IMR-90 (cell line): ENCODE results near the gene CRYAA. TPM values are rescaled to one million over a fixed set of nuclear protein-coding genes. Genes with fewer than 3 reads are reported as not detected.

Source experiments
- ATAC-seq: fragments of 200-7000 bp; cut with Tn5 transposase; 2 replicates; pipeline ENCODE4 v1.9.1; 2020; ENCODE audit warnings: low read depth, mild to moderate bottlenecking, moderate library complexity
- BruUV-seq: library from RNA; stranded (reverse); fragments of 400-500 nt; replicated peaks from 2 replicates; lab custom pipeline; 2021; lab: Mats Ljungman, UMichigan
- CTCF ChIA-PET: fragments of 300-600 bp; formaldehyde crosslinking; extraction: SDS; loops from one replicate; lab custom pipeline; 2021; ENCODE audit warnings: antibody characterized with exemption; lab: Yijun Ruan, JAX
- POLR2A ChIA-PET: fragments of 300-600 bp; sonication (Branson Sonifier 250); formaldehyde crosslinking; loops from one replicate; lab custom pipeline; 2022; ENCODE audit warnings: antibody characterized with exemption; ENCODE audit not compliant: unreplicated experiment; lab: Charles Lee
- DNase-seq: peaks from one replicate; pipeline ENCODE4 v3.0.0; 2013
- H2AFZ ChIP-seq: replicated peaks from 2 replicates; pipeline ENCODE3; 2013; ENCODE audit warnings: low read length, mild to moderate bottlenecking; ENCODE audit not compliant: poor library complexity
- H2AK5ac ChIP-seq: 2 replicates; pipeline ENCODE4 v1.6.1; 2013; ENCODE audit warnings: low read depth, low read length, inconsistent platforms
- H2AK9ac ChIP-seq: replicated peaks from 2 replicates; pipeline ENCODE3; 2013; ENCODE audit warnings: mild to moderate bottlenecking, low read depth, low read length, moderate library complexity; ENCODE audit not compliant: poor library complexity
- H2BK120ac ChIP-seq: 2 replicates; pipeline ENCODE4 v1.6.1; 2013; ENCODE audit warnings: low read depth, low read length, inconsistent platforms
- H2BK15ac ChIP-seq: 3 replicates; pipeline ENCODE4 v1.6.1; 2013; ENCODE audit warnings: low read depth, low read length, inconsistent platforms
- H2BK20ac ChIP-seq: 2 replicates; pipeline ENCODE4 v1.6.1; 2013; ENCODE audit warnings: low read depth, mild to moderate bottlenecking, inconsistent platforms, low read length, moderate library complexity
- H2BK5ac ChIP-seq: 2 replicates; pipeline ENCODE4 v1.6.1; 2013; ENCODE audit warnings: mild to moderate bottlenecking, low read depth, low read length, inconsistent platforms; ENCODE audit not compliant: poor library complexity, severe bottlenecking
- H3K14ac ChIP-seq: replicated peaks from 2 replicates; pipeline ENCODE4 v1.6.1; 2013; ENCODE audit warnings: low read depth, low read length, inconsistent platforms
- H3K18ac ChIP-seq: 2 replicates; pipeline ENCODE4 v1.6.1; 2013; ENCODE audit warnings: low read depth, low read length, control low read depth
- H3K23ac ChIP-seq: 2 replicates; pipeline ENCODE4 v1.6.1; 2013; ENCODE audit warnings: low read depth, low read length, inconsistent platforms
- H3K27ac ChIP-seq: 2 replicates; pipeline ENCODE4 v1.5.1; 2013; ENCODE audit warnings: mild to moderate bottlenecking, control low read depth, low read length; ENCODE audit not compliant: insufficient read depth
- H3K27me3 ChIP-seq: 2 replicates; pipeline ENCODE4 v1.6.1; 2013; ENCODE audit warnings: low read length; ENCODE audit not compliant: control insufficient read depth, insufficient read depth
- H3K36me3 ChIP-seq: 2 replicates; pipeline ENCODE4 v1.6.1; 2013; ENCODE audit warnings: low read length, mixed read lengths; ENCODE audit not compliant: control insufficient read depth, insufficient read depth
- H3K4ac ChIP-seq: 2 replicates; pipeline ENCODE4 v1.6.1; 2013; ENCODE audit warnings: low read depth, low read length, inconsistent platforms
- H3K4me1 ChIP-seq: 2 replicates; pipeline ENCODE4 v1.6.1; 2013; ENCODE audit warnings: low read length, mixed read lengths; ENCODE audit not compliant: control insufficient read depth, insufficient read depth
- H3K4me2 ChIP-seq: 2 replicates; pipeline ENCODE4 v1.6.1; 2013; ENCODE audit warnings: low read depth, mild to moderate bottlenecking, control low read depth, low read length, moderate library complexity
- H3K4me3 ChIP-seq: 2 replicates; pipeline ENCODE4 v1.5.1; 2013; ENCODE audit warnings: low read depth, mild to moderate bottlenecking, control low read depth, low read length, moderate library complexity; ENCODE audit not compliant: insufficient read depth
- H3K56ac ChIP-seq: 2 replicates; pipeline ENCODE4 v1.6.1; 2013; ENCODE audit warnings: low read length, inconsistent platforms; ENCODE audit not compliant: insufficient read depth; ENCODE audit errors: extremely low read depth
- H3K79me1 ChIP-seq, 2 experiments: 2 replicates each; pipeline ENCODE4 v1.6.1; 2013; ENCODE audit warnings: low read length in 2 of 2, inconsistent platforms in 1 of 2, low read depth in 1 of 2
- H3K9ac ChIP-seq: 2 replicates; pipeline ENCODE4 v1.6.1; 2013; ENCODE audit warnings: low read depth, low read length, control low read depth
- H3K9me1 ChIP-seq: 2 replicates; pipeline ENCODE4 v1.6.1; 2013; ENCODE audit warnings: low read length, inconsistent platforms; ENCODE audit not compliant: insufficient read depth
- H3K9me3 ChIP-seq: 2 replicates; pipeline ENCODE4 v1.6.1; 2013; ENCODE audit warnings: low read length; ENCODE audit not compliant: control insufficient read depth, insufficient read depth
- H4K20me1 ChIP-seq: 2 replicates; pipeline ENCODE4 v1.6.1; 2013; ENCODE audit warnings: low read length, inconsistent platforms; ENCODE audit not compliant: insufficient read depth
- H4K5ac ChIP-seq: 2 replicates; pipeline ENCODE4 v1.6.1; 2013; ENCODE audit warnings: mild to moderate bottlenecking, low read depth, low read length, control low read depth
- H4K8ac ChIP-seq, 2 experiments: 2 replicates each; pipeline ENCODE4 v1.6.1; 2013; ENCODE audit warnings: low read depth in 2 of 2, low read length in 2 of 2, control low read depth in 1 of 2, inconsistent platforms in 1 of 2
- H4K91ac ChIP-seq: 2 replicates; pipeline ENCODE4 v1.6.1; 2013; ENCODE audit warnings: low read depth, low read length, inconsistent platforms; ENCODE audit not compliant: insufficient read depth
- CTCF ChIP-seq: conservative IDR thresholded peaks from 2 replicates; pipeline ENCODE4 v1.5.1; 2012; ENCODE audit warnings: mild to moderate bottlenecking, low read depth, low read length, improper control_type of control experiment
- POLR2A ChIP-seq: IDR thresholded peaks from 2 replicates; pipeline ENCODE4 v1.6.1; 2012; ENCODE audit warnings: mild to moderate bottlenecking, low read depth, low read length
- WGBS, 2 experiments: methylation state at CpG; one replicate each; pipeline versions ENCODE4 v1.1.5 to v1.1.7; 2013; ENCODE audit warnings: missing lambda C conversion rate in 2 of 2; ENCODE audit not compliant: insufficient read length in 1 of 2; ENCODE audit errors: extremely low coverage in 2 of 2; 5-methylcytosine and 5-hydroxymethylcytosine counted together
- dilution Hi-C: fragments of 300-500 bp; cut with HindIII; formaldehyde crosslinking; loops from one replicate; pipeline ENCODE4 v1.14.3; 2018; ENCODE audit warnings: low sequenced_read_pairs; ENCODE audit not compliant: unreplicated experiment
- in situ Hi-C: fragments of 300-500 bp; cut with MboI; formaldehyde crosslinking; loops from 3 replicates; pipeline ENCODE4 v1.14.3; 2019; ENCODE audit warnings: low sequenced_read_pairs, inconsistent platforms, mixed read lengths
- intact Hi-C: fragments of 100-400 bp; cut with micrococcal nuclease; formaldehyde crosslinking; loops from 2 replicates; pipeline ENCODE4 v1.10.0; 2022
- polyA plus RNA-seq, 3 experiments: library from polyadenylated mRNA; depleted of rRNA; stranded (reverse); fragments of >200 nt; gene quantifications; 2 replicates each; pipeline ENCODE4 v1.2.3, GENCODE V29; 2012; ENCODE audit warnings: low replicate concordance in 1 of 3
- total RNA-seq: library from RNA; depleted of rRNA; stranded (reverse); fragments of >200 nt; gene quantifications from 2 replicates; pipeline ENCODE4 v1.2.3, GENCODE V29; 2012

CRYAA gene
- total and polyA plus RNA-seq, 2 of the 4 experiments (the other 2 are of a cell fraction): not detected

- no peak overlapping the region for H3K4ac ChIP-seq
- peaks cover 21% of the 10 kb centered on the region for H3K27me3 ChIP-seq
- dilution Hi-C loops (no loop called here), intact Hi-C loops (no loop called here), in situ Hi-C loops (no loop called here)
- H3K14ac ChIP-seq: no peak overlapping the region
- H2AK5ac ChIP-seq: no peak overlapping the region
- no peaks in the 10 kb centered on the region for H4K20me1 ChIP-seq
- H2BK15ac ChIP-seq: no peak overlapping the region
- H3K9me3 ChIP-seq: peaks cover 4% of the 10 kb centered on the region; the same call in 1 of the 2 replicates
- H3K56ac ChIP-seq: no peak overlapping the region
- no TSS peak for BruUV-seq
- peaks cover 2% of the 10 kb centered on the region; the same call in 1 of the 2 replicates for H3K4me1 ChIP-seq
- H3K4me2 ChIP-seq: no peak overlapping the region
- no peak overlapping the region for H3K4me3 ChIP-seq
- DNase-seq (no peak), ATAC-seq (no peak)
- no peak overlapping the region for H3K18ac ChIP-seq
- ChIA-PET POLR2A (no interaction called here), CTCF (no interaction called here)
- no peak overlapping the region for H4K5ac ChIP-seq
- no peaks in the 10 kb centered on the region for H3K79me1 ChIP-seq
- H3K9me1 ChIP-seq: no peaks in the 10 kb centered on the region
- H3K23ac ChIP-seq: no peak overlapping the region
- H3K27ac ChIP-seq: no peak overlapping the region
- H2AK9ac ChIP-seq: no peak overlapping the region
- H2AFZ ChIP-seq: no peak overlapping the region
- no peak overlapping the region for H2BK5ac ChIP-seq
- TF ChIP-seq POLR2A: no peak
- TF ChIP-seq CTCF: no peak
- H3K9ac ChIP-seq: no peak overlapping the region
- no peak overlapping the region for H4K91ac ChIP-seq
- H2BK120ac ChIP-seq: no peak overlapping the region
- H2BK20ac ChIP-seq: no peak overlapping the region
- H4K8ac ChIP-seq: no peak overlapping the region
- WGBS, 2 experiments: 100% methylated on average over 1 of the region's 6 CpGs; no CpG with 5 or more reads in 1 of the 2 experiments
- H3K36me3 ChIP-seq: no peaks in the 10 kb centered on the region
These were observed 38.2 kb downstream of the CRYAA start for GRCh38 chr21:43207043-43207315.
